ENCODE results near the gene AMELX. TPM values are rescaled to one million over a fixed set of nuclear protein-coding genes. Genes with fewer than 3 reads are reported as not detected.

AMELX gene
- total RNA-seq, 2 experiments from 2014 or later = not detected

DNA sequence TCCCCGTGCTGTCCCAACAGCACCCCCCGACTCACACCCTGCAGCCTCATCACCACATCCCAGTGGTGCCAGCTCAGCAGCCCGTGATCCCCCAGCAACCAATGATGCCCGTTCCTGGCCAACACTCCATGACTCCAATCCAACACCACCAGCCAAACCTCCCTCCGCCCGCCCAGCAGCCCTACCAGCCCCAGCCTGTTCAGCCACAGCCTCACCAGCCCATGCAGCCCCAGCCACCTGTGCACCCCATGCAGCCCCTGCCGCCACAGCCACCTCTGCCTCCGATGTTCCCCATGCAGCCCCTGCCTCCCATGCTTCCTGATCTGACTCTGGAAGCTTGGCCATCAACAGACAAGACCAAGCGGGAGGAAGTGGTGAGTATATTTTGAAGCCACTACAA lies 5.4 kb downstream of the AMELX start:
- intact Hi-C loops (cut with micrococcal nuclease; ENCODE audit: unreplicated experiment) = no loop called here
- Histone ChIP-seq H3K36me3 (ENCODE audit: insufficient read depth, low read length) (no peaks in the 10 kb centered on the region), H3K4me1 (ENCODE audit: insufficient read depth, low read length, poor library complexity, severe bottlenecking) (no peaks in the 10 kb centered on the region), H4K20me1 (ENCODE audit: insufficient read depth, low read length) (no peaks in the 10 kb centered on the region), H3K79me2 (ENCODE audit: insufficient read depth, low read depth, low read length) (no peaks in the 10 kb centered on the region), H2AFZ (ENCODE audit: low read length) (no peak overlapping the region), H3K9me2 (ENCODE audit: insufficient read depth, low read length) (no peaks in the 10 kb centered on the region), H3K9me3 (ENCODE audit: low read length) (no peaks in the 10 kb centered on the region), H3K4me2 (ENCODE audit: low read length) (no peak overlapping the region), H3K27ac (ENCODE audit: low read depth, low read length, poor library complexity, severe bottlenecking) (no peak overlapping the region), H3K4me3 (ENCODE audit: low read depth, low read length, poor library complexity, severe bottlenecking) (no peak overlapping the region)
- ChIA-PET POLR2A (no interaction called here), CTCF (ENCODE audit: unreplicated experiment) (no interaction called here)
- TF ChIP-seq EZH2phosphoT487 (IDR thresholded peaks at IDR 0.05; ENCODE audit: borderline replicate concordance, low read depth, low read length) (no peak), CTCF (conservative IDR thresholded peaks at IDR 0.05; ENCODE audit: low read length) (no peak)
- DNase-seq (ENCODE audit: low spot score) = no peak
- no TSS peak for BruUV-seq (replicated peaks)

GRCh38 chrX:11304829-11305228 lies 11.6 kb downstream of the AMELX start:
- Histone ChIP-seq H3K4me1 (ENCODE audit: insufficient read depth, low read length, poor library complexity, severe bottlenecking) (no peaks in the 10 kb centered on the region), H3K4me2 (ENCODE audit: low read length) (no peak overlapping the region), H4K20me1 (ENCODE audit: insufficient read depth, low read length) (no peaks in the 10 kb centered on the region), H3K9me2 (ENCODE audit: insufficient read depth, low read length) (no peaks in the 10 kb centered on the region), H3K9me3 (ENCODE audit: low read length) (no peaks in the 10 kb centered on the region), H3K79me2 (ENCODE audit: insufficient read depth, low read depth, low read length) (no peaks in the 10 kb centered on the region), H3K36me3 (ENCODE audit: insufficient read depth, low read length) (no peaks in the 10 kb centered on the region), H3K27ac (ENCODE audit: low read depth, low read length, poor library complexity, severe bottlenecking) (no peak overlapping the region), H2AFZ (ENCODE audit: low read length) (no peak overlapping the region), H3K4me3 (ENCODE audit: low read depth, low read length, poor library complexity, severe bottlenecking) (no peak overlapping the region)
- no peak for DNase-seq (ENCODE audit: low spot score)
- ChIA-PET CTCF (ENCODE audit: unreplicated experiment) (no interaction called here), POLR2A (no interaction called here)
- TF ChIP-seq EZH2phosphoT487 (IDR thresholded peaks at IDR 0.05; ENCODE audit: borderline replicate concordance, low read depth, low read length) = no peak
- no peak for TF ChIP-seq CTCF (conservative IDR thresholded peaks at IDR 0.05; ENCODE audit: low read length)
- intact Hi-C loops (cut with micrococcal nuclease; ENCODE audit: unreplicated experiment) = no loop called here
- no TSS peak for BruUV-seq (replicated peaks)

DNA sequence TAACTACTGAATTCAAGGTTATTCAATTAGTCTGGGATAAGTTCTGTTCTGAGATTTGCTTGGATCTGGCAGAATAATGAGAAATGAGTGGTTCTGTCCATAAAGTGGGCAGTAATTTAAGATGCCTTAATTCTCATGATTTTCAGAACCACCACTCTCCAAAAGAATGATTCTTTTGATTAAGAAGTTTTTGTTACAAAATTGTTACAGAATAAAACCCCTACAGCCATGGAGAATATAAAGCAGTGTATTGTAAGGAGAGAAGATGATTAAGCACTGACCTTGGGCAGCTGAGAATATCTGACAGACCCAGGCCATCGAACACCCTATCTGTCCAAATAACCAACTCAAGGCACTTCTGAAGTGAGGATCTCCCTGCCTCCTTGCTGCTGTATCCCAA lies 12.4 kb downstream of the AMELX start:
- H3K79me2 ChIP-seq (ENCODE audit: insufficient read depth, low read depth, low read length) = no peaks in the 10 kb centered on the region
- no peak overlapping the region for H2AFZ ChIP-seq (ENCODE audit: low read length)
- intact Hi-C loops (cut with micrococcal nuclease; ENCODE audit: unreplicated experiment) = no loop called here
- POLR2A ChIA-PET = interaction anchor here (0.6 kb wide), 1 partner anchor 146 kb away, joined by 3 read pairs; no protein-coding TSS in a partner anchor
- H3K4me2 ChIP-seq (ENCODE audit: low read length) = no peak overlapping the region
- H3K36me3 ChIP-seq (ENCODE audit: insufficient read depth, low read length) = no peaks in the 10 kb centered on the region
- no peaks in the 10 kb centered on the region for H3K9me2 ChIP-seq (ENCODE audit: insufficient read depth, low read length)
- no peak overlapping the region for H3K4me3 ChIP-seq (ENCODE audit: low read depth, low read length, poor library complexity, severe bottlenecking)
- H4K20me1 ChIP-seq (ENCODE audit: insufficient read depth, low read length) = no peaks in the 10 kb centered on the region
- CTCF ChIA-PET (ENCODE audit: unreplicated experiment) = no interaction called here
- no peak overlapping the region for H3K27ac ChIP-seq (ENCODE audit: low read depth, low read length, poor library complexity, severe bottlenecking)
- no peak for TF ChIP-seq CTCF (conservative IDR thresholded peaks at IDR 0.05; ENCODE audit: low read length)
- no peak for TF ChIP-seq EZH2phosphoT487 (IDR thresholded peaks at IDR 0.05; ENCODE audit: borderline replicate concordance, low read depth, low read length)
- no TSS peak for BruUV-seq (replicated peaks)
- DNase-seq (ENCODE audit: low spot score) = no peak
- H3K9me3 ChIP-seq (ENCODE audit: low read length) = no peaks in the 10 kb centered on the region
- H3K4me1 ChIP-seq (ENCODE audit: insufficient read depth, low read length, poor library complexity, severe bottlenecking) = no peaks in the 10 kb centered on the region
